Measurements from ENCODE around the gene S100PBP. TPM values are rescaled to one million over a fixed set of nuclear protein-coding genes. Genes with fewer than 3 reads are reported as not detected.
A peak's percentile ranks its signal among the peaks of the same experiment; 100 is the strongest.

The S100PBP gene
- polyA plus RNA-seq, 1 of the 3 experiments (the other 2 are of a cell fraction), result 13.2 TPM

DNA sequence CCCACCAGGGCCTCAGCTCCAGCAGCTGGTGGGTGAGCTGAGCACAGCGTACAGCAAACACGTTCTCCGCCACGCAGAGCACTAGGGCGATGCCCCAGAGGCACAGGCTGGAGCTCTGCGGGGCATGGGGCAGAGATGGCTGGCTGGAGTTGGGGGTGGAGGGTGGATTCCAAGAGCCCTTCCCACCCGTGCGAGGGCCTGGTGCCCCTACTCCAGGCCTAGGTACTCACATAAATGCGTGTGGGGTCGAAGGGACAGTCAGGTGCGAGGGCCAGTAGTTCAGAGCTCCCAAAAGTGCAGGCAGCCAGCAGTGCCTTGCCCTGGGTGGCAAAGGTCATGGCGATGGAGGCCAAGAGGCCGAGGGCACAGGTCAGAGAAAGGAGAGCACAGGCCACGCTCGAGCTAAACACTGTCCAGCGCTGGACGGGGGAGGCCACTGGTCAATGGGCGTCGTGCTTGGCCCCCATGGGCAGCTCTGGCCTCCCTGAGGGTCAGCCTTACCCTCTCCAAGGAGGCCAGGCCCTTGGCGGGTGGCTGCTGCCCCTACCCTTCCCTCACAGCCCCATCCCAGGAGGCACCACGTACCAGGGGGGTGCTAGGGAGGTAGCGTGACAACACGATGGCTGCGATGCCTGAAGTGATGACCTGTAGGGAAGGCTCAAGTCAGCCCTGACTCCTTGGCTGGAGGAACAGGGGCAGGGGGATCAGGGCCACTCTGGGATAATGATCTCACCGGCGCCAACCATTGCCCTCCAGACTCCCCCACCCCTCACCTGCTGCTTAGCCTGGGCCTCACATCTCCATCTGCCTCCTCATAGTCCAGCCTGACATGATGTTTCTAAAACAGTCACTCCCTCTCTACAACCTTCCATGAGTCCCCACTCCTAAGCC lies 78.1 kb downstream of the S100PBP start:
- ChIA-PET POLR2A (no interaction called here), CTCF (interaction anchor here (1.4 to 3.6 kb wide), 4 partner anchors 10 to 188 kb away, joined by 5 to 19 read pairs (median 12); partner anchors contain the start of gene HPCA)
- H3K79me2 ChIP-seq (ENCODE audit: insufficient read depth), result no peaks in the 10 kb centered on the region
- no peak overlapping the region for H3K4me3 ChIP-seq (ENCODE audit: low read depth in 2 of 2, low read length in 1 of 2)
- no peak overlapping the region for H3K27ac ChIP-seq (ENCODE audit: low read depth in 2 of 2, low read length in 1 of 2)
- H4K20me1 ChIP-seq (ENCODE audit: insufficient read depth), result no peaks in the 10 kb centered on the region
- peaks cover 4% of the 10 kb centered on the region for H3F3A ChIP-seq (replicated peaks; ENCODE audit: insufficient read depth)
- DNase-seq, result peak; percentile 30
- no peak overlapping the region for H2AFZ ChIP-seq (ENCODE audit: low read depth)
- 0 out of 2 replicates have a peak, but pooled peaks cover 3% of the 10 kb centered on the region for H3K27me3 ChIP-seq (ENCODE audit: insufficient read depth)
- no peak overlapping the region for H3K4me2 ChIP-seq
- no peaks in the 10 kb centered on the region for H3K36me3 ChIP-seq (replicated peaks in 1 of 2; ENCODE audit: control insufficient read depth in 1 of 2, insufficient read depth in 2 of 2, low read length in 1 of 2)
- 90% methylated on average over 18 of the region's 26 CpGs for WGBS (ENCODE audit: low lambda C conversion rate)
- no peak overlapping the region for H3K9ac ChIP-seq
- peaks cover 0 to 6% of the 10 kb centered on the region in 2 experiments; a peak in 1 of 4 replicates for H3K4me1 ChIP-seq (ENCODE audit: control insufficient read depth in 1 of 2, insufficient read depth in 2 of 2, low read depth in 1 of 2, low read length in 1 of 2)
- TF ChIP-seq POLR2AphosphoS5 (IDR thresholded peaks at IDR 0.05; ENCODE audit: low read depth, low read length) (no peak), TAF1 (IDR thresholded peaks at IDR 0.05; ENCODE audit: borderline replicate concordance, low read depth, low read length) (no peak)
- TF ChIP-seq, protein P1, sequence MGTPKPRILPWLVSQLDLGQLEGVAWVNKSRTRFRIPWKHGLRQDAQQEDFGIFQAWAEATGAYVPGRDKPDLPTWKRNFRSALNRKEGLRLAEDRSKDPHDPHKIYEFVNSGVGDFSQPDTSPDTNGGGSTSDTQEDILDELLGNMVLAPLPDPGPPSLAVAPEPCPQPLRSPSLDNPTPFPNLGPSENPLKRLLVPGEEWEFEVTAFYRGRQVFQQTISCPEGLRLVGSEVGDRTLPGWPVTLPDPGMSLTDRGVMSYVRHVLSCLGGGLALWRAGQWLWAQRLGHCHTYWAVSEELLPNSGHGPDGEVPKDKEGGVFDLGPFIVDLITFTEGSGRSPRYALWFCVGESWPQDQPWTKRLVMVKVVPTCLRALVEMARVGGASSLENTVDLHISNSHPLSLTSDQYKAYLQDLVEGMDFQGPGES (IDR thresholded peaks at IDR 0.05; ENCODE audit: low read depth, low read length), result no peak
- H3K9me3 ChIP-seq, result no peaks in the 10 kb centered on the region
- no peaks in the 10 kb centered on the region for H3K9me2 ChIP-seq

DNA sequence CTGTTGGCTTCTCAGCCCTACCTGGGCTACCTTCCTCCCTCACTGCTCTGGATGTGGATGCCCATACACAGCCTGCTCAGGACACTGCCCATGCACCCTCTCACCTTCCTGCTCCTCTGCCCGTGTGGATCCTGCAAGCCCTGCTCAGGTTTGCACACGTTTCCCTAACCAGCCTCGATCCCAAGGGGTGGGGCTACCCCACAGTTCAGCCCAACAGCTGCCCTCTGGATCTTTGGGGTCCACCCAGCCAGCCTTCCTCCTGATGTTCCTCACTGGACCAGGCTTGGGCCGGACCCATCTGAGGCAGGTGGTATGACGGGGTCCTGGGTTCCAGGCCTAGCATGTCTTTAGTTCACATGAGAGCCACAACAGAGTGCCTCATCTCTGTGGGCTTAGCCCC lies 79.0 kb downstream of the S100PBP start:
- Histone ChIP-seq H3F3A (replicated peaks; ENCODE audit: insufficient read depth) (peaks cover 4% of the 10 kb centered on the region), H3K27ac (ENCODE audit: low read depth in 2 of 2, low read length in 1 of 2) (no peak overlapping the region), H4K20me1 (ENCODE audit: insufficient read depth) (no peaks in the 10 kb centered on the region), H3K9me2 (no peaks in the 10 kb centered on the region), H3K9ac (no peak overlapping the region), H3K27me3 (ENCODE audit: insufficient read depth) (no peaks in the 10 kb centered on the region), H3K4me1 (ENCODE audit: control insufficient read depth in 1 of 2, insufficient read depth in 2 of 2, low read depth in 1 of 2, low read length in 1 of 2) (peaks cover 0 to 11% of the 10 kb centered on the region in 2 experiments; a peak in 1 of 4 replicates), H3K4me3 (ENCODE audit: low read depth in 2 of 2, low read length in 1 of 2) (no peak overlapping the region), H3K79me2 (ENCODE audit: insufficient read depth) (no peaks in the 10 kb centered on the region), H3K9me3 (no peaks in the 10 kb centered on the region), H3K4me2 (no peak overlapping the region), H3K36me3 (replicated peaks in 1 of 2; ENCODE audit: control insufficient read depth in 1 of 2, insufficient read depth in 2 of 2, low read length in 1 of 2) (no peaks in the 10 kb centered on the region), H2AFZ (ENCODE audit: low read depth) (no peak overlapping the region)
- CTCF ChIA-PET, result interaction anchor here (0.9 to 3.6 kb wide), 5 partner anchors 11 to 190 kb away, joined by 3 to 19 read pairs (median 5); partner anchors contain the start of gene HPCA
- peak; percentile 8 for DNase-seq
- 87% methylated on average over 5 of the region's 5 CpGs for WGBS (ENCODE audit: low lambda C conversion rate)
- POLR2A ChIA-PET, result no interaction called here
- TF ChIP-seq ELF1 (IDR thresholded peaks at IDR 0.05), result no peak
- TF ChIP-seq POLR2AphosphoS5 (IDR thresholded peaks at IDR 0.05; ENCODE audit: low read depth, low read length), result no peak
- TF ChIP-seq SIN3A (IDR thresholded peaks at IDR 0.05; ENCODE audit: borderline replicate concordance, low read depth, low read length), result no peak
- no peak for TF ChIP-seq JUND (IDR thresholded peaks at IDR 0.05)
- TF ChIP-seq FOSL2 (IDR thresholded peaks at IDR 0.05; ENCODE audit: borderline replicate concordance, low read depth), result no peak
- TF ChIP-seq SMC3 (IDR thresholded peaks at IDR 0.05; ENCODE audit: low read depth, low read length), result no peak
- TF ChIP-seq, protein P2, sequence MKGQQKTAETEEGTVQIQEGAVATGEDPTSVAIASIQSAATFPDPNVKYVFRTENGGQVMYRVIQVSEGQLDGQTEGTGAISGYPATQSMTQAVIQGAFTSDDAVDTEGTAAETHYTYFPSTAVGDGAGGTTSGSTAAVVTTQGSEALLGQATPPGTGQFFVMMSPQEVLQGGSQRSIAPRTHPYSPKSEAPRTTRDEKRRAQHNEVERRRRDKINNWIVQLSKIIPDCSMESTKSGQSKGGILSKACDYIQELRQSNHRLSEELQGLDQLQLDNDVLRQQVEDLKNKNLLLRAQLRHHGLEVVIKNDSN (IDR thresholded peaks at IDR 0.05; ENCODE audit: borderline replicate concordance, low read depth), result no peak
- TF ChIP-seq FOXJ3 (CRISPR knock-in tag; IDR thresholded peaks at IDR 0.05), result no peak
- TF ChIP-seq NRF1 (IDR thresholded peaks at IDR 0.05; ENCODE audit: low read depth, low read length), result no peak
- TF ChIP-seq, protein P3, sequence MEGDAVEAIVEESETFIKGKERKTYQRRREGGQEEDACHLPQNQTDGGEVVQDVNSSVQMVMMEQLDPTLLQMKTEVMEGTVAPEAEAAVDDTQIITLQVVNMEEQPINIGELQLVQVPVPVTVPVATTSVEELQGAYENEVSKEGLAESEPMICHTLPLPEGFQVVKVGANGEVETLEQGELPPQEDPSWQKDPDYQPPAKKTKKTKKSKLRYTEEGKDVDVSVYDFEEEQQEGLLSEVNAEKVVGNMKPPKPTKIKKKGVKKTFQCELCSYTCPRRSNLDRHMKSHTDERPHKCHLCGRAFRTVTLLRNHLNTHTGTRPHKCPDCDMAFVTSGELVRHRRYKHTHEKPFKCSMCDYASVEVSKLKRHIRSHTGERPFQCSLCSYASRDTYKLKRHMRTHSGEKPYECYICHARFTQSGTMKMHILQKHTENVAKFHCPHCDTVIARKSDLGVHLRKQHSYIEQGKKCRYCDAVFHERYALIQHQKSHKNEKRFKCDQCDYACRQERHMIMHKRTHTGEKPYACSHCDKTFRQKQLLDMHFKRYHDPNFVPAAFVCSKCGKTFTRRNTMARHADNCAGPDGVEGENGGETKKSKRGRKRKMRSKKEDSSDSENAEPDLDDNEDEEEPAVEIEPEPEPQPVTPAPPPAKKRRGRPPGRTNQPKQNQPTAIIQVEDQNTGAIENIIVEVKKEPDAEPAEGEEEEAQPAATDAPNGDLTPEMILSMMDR (IDR thresholded peaks at IDR 0.05), result no peak
- TF ChIP-seq, protein P4, sequence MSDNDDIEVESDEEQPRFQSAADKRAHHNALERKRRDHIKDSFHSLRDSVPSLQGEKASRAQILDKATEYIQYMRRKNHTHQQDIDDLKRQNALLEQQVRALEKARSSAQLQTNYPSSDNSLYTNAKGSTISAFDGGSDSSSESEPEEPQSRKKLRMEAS (IDR thresholded peaks at IDR 0.05; ENCODE audit: low read depth), result no peak
- TF ChIP-seq, protein P5, sequence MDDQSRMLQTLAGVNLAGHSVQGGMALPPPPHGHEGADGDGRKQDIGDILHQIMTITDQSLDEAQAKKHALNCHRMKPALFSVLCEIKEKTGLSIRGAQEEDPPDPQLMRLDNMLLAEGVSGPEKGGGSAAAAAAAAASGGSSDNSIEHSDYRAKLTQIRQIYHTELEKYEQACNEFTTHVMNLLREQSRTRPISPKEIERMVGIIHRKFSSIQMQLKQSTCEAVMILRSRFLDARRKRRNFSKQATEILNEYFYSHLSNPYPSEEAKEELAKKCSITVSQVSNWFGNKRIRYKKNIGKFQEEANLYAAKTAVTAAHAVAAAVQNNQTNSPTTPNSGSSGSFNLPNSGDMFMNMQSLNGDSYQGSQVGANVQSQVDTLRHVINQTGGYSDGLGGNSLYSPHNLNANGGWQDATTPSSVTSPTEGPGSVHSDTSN (IDR thresholded peaks at IDR 0.05), result no peak
- no peak for TF ChIP-seq MEF2A (IDR thresholded peaks at IDR 0.05; ENCODE audit: borderline replicate concordance, low read depth)
- TF ChIP-seq NFIC (IDR thresholded peaks at IDR 0.05; ENCODE audit: borderline replicate concordance), result no peak
- TF ChIP-seq, protein P6, sequence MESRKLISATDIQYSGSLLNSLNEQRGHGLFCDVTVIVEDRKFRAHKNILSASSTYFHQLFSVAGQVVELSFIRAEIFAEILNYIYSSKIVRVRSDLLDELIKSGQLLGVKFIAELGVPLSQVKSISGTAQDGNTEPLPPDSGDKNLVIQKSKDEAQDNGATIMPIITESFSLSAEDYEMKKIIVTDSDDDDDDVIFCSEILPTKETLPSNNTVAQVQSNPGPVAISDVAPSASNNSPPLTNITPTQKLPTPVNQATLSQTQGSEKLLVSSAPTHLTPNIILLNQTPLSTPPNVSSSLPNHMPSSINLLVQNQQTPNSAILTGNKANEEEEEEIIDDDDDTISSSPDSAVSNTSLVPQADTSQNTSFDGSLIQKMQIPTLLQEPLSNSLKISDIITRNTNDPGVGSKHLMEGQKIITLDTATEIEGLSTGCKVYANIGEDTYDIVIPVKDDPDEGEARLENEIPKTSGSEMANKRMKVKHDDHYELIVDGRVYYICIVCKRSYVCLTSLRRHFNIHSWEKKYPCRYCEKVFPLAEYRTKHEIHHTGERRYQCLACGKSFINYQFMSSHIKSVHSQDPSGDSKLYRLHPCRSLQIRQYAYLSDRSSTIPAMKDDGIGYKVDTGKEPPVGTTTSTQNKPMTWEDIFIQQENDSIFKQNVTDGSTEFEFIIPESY (IDR thresholded peaks at IDR 0.05; ENCODE audit: borderline replicate concordance, low read depth), result no peak
- no peak for TF ChIP-seq GABPA (IDR thresholded peaks at IDR 0.05; ENCODE audit: low read depth)

All from SK-N-SH (cell line).